NAMALWA (cell line): Measurements from ENCODE around the gene AGBL3.
A peak's percentile ranks its signal among the peaks of the same experiment; 100 is the strongest.
"Not testable (repeated sequence)": the region's sequence is repeated elsewhere in the genome, so short reads cannot be mapped to it uniquely, and the experiment has no call there.

Experiments
- DNase-seq: peaks from one replicate; pipeline ENCODE4 v3.0.0-alpha.2; 2015; ENCODE audit warnings: low spot score

AGBL3 gene

GRCh38 chr7:135076882-135077281 is 90.6 kb downstream of the AGBL3 start:
- DNase-seq: no peak

GRCh38 chr7:135077642-135078041 is 91.3 kb downstream of the AGBL3 start:
- DNase-seq: no peak

GRCh38 chr7:135078051-135078450 is 91.7 kb downstream of the AGBL3 start:
- no peak for DNase-seq

DNA sequence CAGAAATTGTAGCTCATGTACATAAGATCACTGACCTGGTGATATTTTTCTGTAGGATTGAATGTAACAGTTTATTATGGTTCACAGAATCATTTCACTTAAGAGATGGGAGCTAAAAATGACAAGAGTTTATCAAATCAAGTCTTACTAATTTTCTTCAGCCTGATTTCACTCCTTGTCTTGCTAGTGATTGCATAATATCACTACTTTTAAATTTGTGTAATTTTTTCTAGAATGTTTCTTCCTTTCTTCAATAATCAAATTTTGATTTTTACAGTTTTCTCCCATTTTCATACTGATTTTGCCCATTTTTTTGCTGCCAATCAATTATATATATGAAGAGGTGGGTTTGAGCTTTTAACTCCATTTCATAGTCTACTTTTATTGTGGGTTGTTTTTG is 92.8 kb downstream of the AGBL3 start:
- DNase-seq: no peak

DNA sequence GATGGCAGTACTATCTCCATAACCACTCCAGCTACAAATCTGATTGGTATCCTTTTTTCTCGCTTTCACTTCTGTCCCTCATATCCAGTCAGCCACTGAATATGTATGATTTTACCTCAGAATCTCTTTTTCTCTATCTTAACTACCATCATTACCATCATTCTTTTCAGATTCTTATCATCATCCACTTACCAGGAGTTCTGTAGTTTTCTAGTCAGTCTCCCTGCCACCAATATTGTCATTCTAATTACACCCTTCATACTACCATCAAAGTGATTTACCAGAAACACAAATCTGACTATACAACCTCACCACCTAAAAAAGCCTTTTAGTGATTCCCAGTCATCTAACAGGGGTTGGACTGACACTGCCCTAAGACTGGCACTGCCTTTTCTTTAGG is 96.7 kb downstream of the AGBL3 start:
- DNase-seq: no peak

DNA sequence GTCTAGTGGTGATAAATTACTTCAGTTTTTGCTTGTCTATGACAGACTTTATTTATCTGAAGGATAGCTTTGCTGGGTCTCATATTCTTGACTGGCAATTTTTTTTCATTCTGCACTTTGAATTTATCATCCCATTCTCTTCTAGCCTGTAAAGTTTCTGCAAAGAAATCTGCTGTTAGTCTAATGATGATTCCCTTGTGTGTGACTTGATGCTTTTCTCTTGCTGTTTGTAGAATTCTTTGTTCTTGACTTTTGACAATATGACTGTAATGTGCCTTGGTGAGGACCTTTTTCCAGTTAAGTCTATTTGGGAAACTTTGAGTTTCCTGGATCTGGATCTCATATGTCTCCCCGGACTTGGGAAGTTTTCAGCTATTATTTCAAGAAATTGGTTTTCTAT is 102.3 kb downstream of the AGBL3 start:
- no peak for DNase-seq

- no peak for DNase-seq
Observed at GRCh38 chr7:135091717-135092116, 105.4 kb downstream of the AGBL3 start.

DNA sequence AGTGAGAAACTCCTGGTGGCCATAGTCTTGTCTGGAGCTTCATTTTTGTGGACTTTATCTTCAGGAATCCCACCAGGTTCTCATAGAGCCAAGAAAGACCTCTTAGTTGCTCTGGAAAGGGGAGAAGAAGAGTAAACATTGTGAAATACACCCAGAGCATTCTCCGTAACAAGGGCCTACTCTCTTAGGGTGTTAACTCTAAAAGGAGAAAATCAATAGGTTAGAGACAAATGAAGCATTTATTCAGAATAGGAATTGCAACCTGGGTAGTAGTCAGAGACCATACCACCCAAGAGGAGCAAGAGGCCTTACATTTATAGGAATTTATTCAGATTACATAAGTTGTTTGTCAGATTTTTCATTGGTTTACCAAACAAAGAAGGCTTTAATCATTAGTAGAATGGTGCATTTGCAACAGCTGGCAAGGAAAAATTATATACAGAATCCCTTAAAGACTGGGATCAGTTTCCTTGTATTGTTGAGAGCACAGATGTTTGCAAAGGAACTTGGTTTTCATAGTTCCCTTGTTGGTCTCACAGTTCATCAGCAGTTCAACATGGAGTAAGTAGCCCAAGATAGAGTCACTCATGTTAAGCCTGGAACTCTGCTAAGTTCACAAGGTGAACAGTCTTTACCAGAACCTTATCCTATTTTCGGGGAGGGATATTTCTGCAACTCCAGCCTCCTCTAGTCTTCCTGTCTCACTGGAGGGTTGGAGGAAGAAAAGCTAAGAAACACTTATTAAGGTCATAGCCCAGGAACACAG is 108.3 kb downstream of the AGBL3 start:
- DNase-seq: no peak

- no peak for DNase-seq
Observed at GRCh38 chr7:135095450-135095849, 109.1 kb downstream of the AGBL3 start.

GRCh38 chr7:135098391-135098790 is 112.1 kb downstream of the AGBL3 start:
- DNase-seq: no peak

- DNase-seq: no peak
Observed at GRCh38 chr7:135100856-135101255, 114.5 kb downstream of the AGBL3 start.

GRCh38 chr7:135102372-135102771 is 116.1 kb downstream of the AGBL3 start:
- no peak for DNase-seq

GRCh38 chr7:135109562-135109961 is 123.3 kb downstream of the AGBL3 start:
- DNase-seq: no peak

GRCh38 chr7:135109976-135110375 is 123.7 kb downstream of the AGBL3 start:
- DNase-seq: no peak

DNA sequence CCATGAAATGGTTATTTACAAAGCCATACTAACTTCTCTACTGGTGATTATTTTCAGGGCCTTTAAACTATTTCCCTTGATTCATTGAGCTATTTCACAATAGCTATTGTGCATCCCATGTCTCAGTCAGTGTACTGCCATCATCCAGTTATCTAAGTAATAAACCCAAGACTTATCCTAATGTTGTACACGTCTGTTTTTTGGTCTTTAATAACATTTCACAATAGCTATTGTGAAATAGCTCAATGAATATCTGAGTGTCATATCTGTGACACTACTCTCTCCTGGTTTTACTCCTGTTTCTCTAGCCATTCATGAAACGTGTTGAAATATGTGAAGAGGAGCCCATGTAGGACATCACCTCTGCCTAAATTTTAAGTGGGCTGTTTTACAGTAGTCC is 125.1 kb downstream of the AGBL3 start:
- no peak for DNase-seq

- no peak for DNase-seq
Observed at GRCh38 chr7:135114622-135115021, 128.3 kb downstream of the AGBL3 start.

GRCh38 chr7:135117096-135117495 is 130.8 kb downstream of the AGBL3 start:
- no peak for DNase-seq

- DNase-seq: no peak
Observed at GRCh38 chr7:135121868-135122267, 135.6 kb downstream of the AGBL3 start.

DNA sequence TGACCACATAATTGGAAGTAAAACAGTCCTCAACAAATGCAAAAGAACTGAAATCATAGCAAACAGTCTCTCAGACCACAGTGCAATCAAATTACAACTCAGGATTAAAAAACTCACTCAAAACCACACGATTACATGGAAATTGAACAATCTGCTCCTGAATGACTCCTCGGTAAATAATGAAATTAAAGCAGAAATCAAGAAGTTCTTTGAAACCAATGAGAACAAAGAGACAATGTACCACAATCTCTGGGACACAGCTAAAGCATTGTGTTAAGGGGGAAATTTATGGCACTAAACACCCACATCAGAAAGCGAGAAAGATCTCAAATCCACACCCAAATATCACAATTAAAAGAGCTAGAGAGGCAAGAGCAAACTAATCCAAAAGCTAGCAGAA is 138.3 kb downstream of the AGBL3 start:
- DNase-seq: not testable (repeated sequence)

- DNase-seq: no peak
Observed at GRCh38 chr7:135128931-135129330, 142.6 kb downstream of the AGBL3 start.

GRCh38 chr7:135129579-135129978 is 143.3 kb downstream of the AGBL3 start:
- no peak for DNase-seq

- no peak for DNase-seq
Observed at GRCh38 chr7:135143885-135144668, 157.8 kb downstream of the AGBL3 start.

- peak; percentile 44 for DNase-seq
Observed at GRCh38 chr7:135147341-135147898, 161.1 kb downstream of the AGBL3 start.
